SK-N-SH treated with all-trans-retinoic acid at 6 μM for 48 hours (cell line): ENCODE data around the gene LILRB1.
"Not testable (repeated sequence)": the region's sequence is repeated elsewhere in the genome, so short reads cannot be mapped to it uniquely, and the experiment has no call there.

Experiments used
- ATAC-seq: fragments of 200-7000 bp; cut with Tn5 transposase; 3 replicates; pipeline ENCODE4 v1.9.1; 2020; ENCODE audit warnings: mild to moderate bottlenecking, moderate library complexity
- ARNTL ChIP-seq: fragments of 450-650 bp; formaldehyde crosslinking; IDR thresholded peaks from 2 replicates; pipeline ENCODE4 v1.5.0; 2020; ENCODE audit warnings: low read depth, mild to moderate bottlenecking, moderate library complexity, borderline replicate concordance
- BACH2 ChIP-seq: fragments of 250-450 bp; sonication (Bioruptor Pico); IDR thresholded peaks from 2 replicates; pipeline ENCODE4 v1.9.0; 2021; ENCODE audit warnings: mild to moderate bottlenecking, borderline replicate concordance
- CSDC2 ChIP-seq: fragments of 250-450 bp; sonication (Bioruptor Pico); IDR thresholded peaks from 2 replicates; pipeline ENCODE4 v1.5.0; 2020; ENCODE audit warnings: mild to moderate bottlenecking, moderate library complexity
- CSRNP3 ChIP-seq: fragments of 250-450 bp; sonication (Bioruptor Pico); IDR thresholded peaks from 2 replicates; pipeline ENCODE4 v1.5.1; 2021; ENCODE audit warnings: mild to moderate bottlenecking, moderate library complexity
- GLIS3 ChIP-seq: fragments of 250-450 bp; sonication (Bioruptor Pico); IDR thresholded peaks from 2 replicates; pipeline ENCODE4 v1.5.0; 2020; ENCODE audit warnings: mild to moderate bottlenecking, moderate library complexity
- ISL1 ChIP-seq: fragments of 250-450 bp; sonication (Bioruptor Pico); IDR thresholded peaks from 2 replicates; pipeline ENCODE4 v2.1.2; 2022; ENCODE audit warnings: mild to moderate bottlenecking, moderate library complexity
- OSR1 ChIP-seq: fragments of 250-450 bp; sonication (Bioruptor Pico); IDR thresholded peaks from 2 replicates; pipeline ENCODE4 v1.8.0; 2022; ENCODE audit warnings: moderate library complexity, mild to moderate bottlenecking, inconsistent platforms
- POU6F1 ChIP-seq: fragments of 250-450 bp; sonication (Bioruptor Pico); IDR thresholded peaks from 2 replicates; pipeline ENCODE4 v1.8.0; 2021; ENCODE audit warnings: low read depth, mild to moderate bottlenecking, moderate library complexity, borderline replicate concordance
- PPARA ChIP-seq: fragments of 250-450 bp; sonication (Bioruptor Pico); IDR thresholded peaks from 2 replicates; pipeline ENCODE4 v1.5.0; 2020; ENCODE audit warnings: mild to moderate bottlenecking, borderline replicate concordance
- RARB ChIP-seq: fragments of 250-450 bp; sonication (Bioruptor Pico); IDR thresholded peaks from 2 replicates; pipeline ENCODE4 v1.8.0; 2021; ENCODE audit warnings: mild to moderate bottlenecking, moderate library complexity
- SNAI2 ChIP-seq: fragments of 250-450 bp; sonication (Bioruptor Pico); IDR thresholded peaks from 2 replicates; pipeline ENCODE4 v1.5.0; 2020; ENCODE audit warnings: mild to moderate bottlenecking, moderate library complexity
- TCF4 ChIP-seq: fragments of 250-450 bp; sonication (Bioruptor Pico); IDR thresholded peaks from 2 replicates; pipeline ENCODE4 v1.8.0; 2021; ENCODE audit warnings: mild to moderate bottlenecking, moderate library complexity, borderline replicate concordance
- TOX ChIP-seq: fragments of 250-450 bp; sonication (Bioruptor Pico); IDR thresholded peaks from 2 replicates; pipeline ENCODE4 v1.8.0; 2021; ENCODE audit warnings: mild to moderate bottlenecking, moderate library complexity, borderline replicate concordance
- TSHZ2 ChIP-seq: fragments of 250-450 bp; sonication (Bioruptor Pico); IDR thresholded peaks from 2 replicates; pipeline ENCODE4 v1.5.0; 2020; ENCODE audit warnings: mild to moderate bottlenecking, moderate library complexity
- ZFP3 ChIP-seq: fragments of 250-450 bp; sonication (Bioruptor Pico); IDR thresholded peaks from 2 replicates; pipeline ENCODE4 v1.5.0; 2020; ENCODE audit warnings: mild to moderate bottlenecking, moderate library complexity
- ZFP30 ChIP-seq: fragments of 450-650 bp; formaldehyde crosslinking; IDR thresholded peaks from 2 replicates; pipeline ENCODE4 v1.5.0; 2022; ENCODE audit warnings: mild to moderate bottlenecking, moderate library complexity
- ZNF565 ChIP-seq: fragments of 450-650 bp; formaldehyde crosslinking; conservative IDR thresholded peaks from 2 replicates; pipeline ENCODE4 v1.5.0; 2020; ENCODE audit warnings: low read depth, mild to moderate bottlenecking, moderate library complexity
- ZNF70 ChIP-seq: fragments of 450-650 bp; formaldehyde crosslinking; IDR thresholded peaks from 2 replicates; pipeline ENCODE4 v1.5.0; 2020; ENCODE audit warnings: mild to moderate bottlenecking, moderate library complexity
- ZNF8 ChIP-seq: fragments of 450-650 bp; formaldehyde crosslinking; IDR thresholded peaks from 2 replicates; pipeline ENCODE4 v1.5.0; 2020; ENCODE audit warnings: mild to moderate bottlenecking, moderate library complexity
- TF ChIP-seq, protein P1 (sequence below): fragments of 250-450 bp; sonication (Bioruptor Pico); IDR thresholded peaks from 2 replicates; pipeline ENCODE4 v1.5.1; 2020; ENCODE audit warnings: low read depth, mild to moderate bottlenecking, moderate library complexity
- TF ChIP-seq, protein P2 (sequence below): fragments of 250-450 bp; sonication (Bioruptor Pico); IDR thresholded peaks from 2 replicates; pipeline ENCODE4 v1.8.0; 2020; ENCODE audit warnings: mild to moderate bottlenecking, moderate library complexity, borderline replicate concordance

LILRB1 gene

DNA sequence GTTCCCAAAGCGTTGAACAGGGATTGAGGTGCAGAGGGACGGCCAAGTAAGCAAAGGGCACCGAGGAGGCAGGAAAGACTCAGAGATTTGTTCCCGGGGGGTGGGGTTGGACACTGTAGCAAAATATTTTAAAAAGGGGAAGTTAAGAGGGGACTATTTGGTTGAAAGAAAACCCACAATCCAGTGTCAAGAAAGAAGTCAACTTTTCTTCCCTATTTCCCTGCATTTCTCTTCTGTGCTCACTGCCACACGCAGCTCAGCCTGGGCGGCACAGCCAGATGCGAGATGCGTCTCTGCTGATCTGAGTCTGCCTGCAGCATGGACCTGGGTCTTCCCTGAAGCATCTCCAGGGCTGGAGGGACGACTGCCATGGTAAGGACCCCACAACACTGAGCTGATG lies at the start of gene LILRB1:
Gene LILRB1 (plus strand): TSS at position 223 of the 400 bp plus-strand sequence. CDS start 590 bp downstream, outside the sequence.
- ATAC-seq = not testable (repeated sequence)

GRCh38 chr19:54586397-54586796 lies 43.9 kb upstream of the LILRB1 start:
- no peak for TF ChIP-seq POU6F1 (CRISPR knock-in tag)
- no peak for TF ChIP-seq CSRNP3 (CRISPR knock-in tag)
- TF ChIP-seq ZFP3 (CRISPR knock-in tag) = no peak
- TF ChIP-seq ISL1 (CRISPR knock-in tag) = no peak
- TF ChIP-seq ZNF565 (CRISPR knock-in tag) = no peak
- TF ChIP-seq ZFP30 (CRISPR knock-in tag) = no peak
- TF ChIP-seq TCF4 (CRISPR knock-in tag) = no peak
- no peak for TF ChIP-seq PPARA
- TF ChIP-seq, protein P1, sequence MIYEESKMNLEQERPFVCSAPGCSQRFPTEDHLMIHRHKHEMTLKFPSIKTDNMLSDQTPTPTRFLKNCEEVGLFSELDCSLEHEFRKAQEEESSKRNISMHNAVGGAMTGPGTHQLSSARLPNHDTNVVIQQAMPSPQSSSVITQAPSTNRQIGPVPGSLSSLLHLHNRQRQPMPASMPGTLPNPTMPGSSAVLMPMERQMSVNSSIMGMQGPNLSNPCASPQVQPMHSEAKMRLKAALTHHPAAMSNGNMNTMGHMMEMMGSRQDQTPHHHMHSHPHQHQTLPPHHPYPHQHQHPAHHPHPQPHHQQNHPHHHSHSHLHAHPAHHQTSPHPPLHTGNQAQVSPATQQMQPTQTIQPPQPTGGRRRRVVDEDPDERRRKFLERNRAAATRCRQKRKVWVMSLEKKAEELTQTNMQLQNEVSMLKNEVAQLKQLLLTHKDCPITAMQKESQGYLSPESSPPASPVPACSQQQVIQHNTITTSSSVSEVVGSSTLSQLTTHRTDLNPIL (CRISPR knock-in tag) = no peak
- TF ChIP-seq CSDC2 = no peak
- no peak for TF ChIP-seq SNAI2
- TF ChIP-seq TSHZ2 (CRISPR knock-in tag) = no peak
- TF ChIP-seq, protein P2, sequence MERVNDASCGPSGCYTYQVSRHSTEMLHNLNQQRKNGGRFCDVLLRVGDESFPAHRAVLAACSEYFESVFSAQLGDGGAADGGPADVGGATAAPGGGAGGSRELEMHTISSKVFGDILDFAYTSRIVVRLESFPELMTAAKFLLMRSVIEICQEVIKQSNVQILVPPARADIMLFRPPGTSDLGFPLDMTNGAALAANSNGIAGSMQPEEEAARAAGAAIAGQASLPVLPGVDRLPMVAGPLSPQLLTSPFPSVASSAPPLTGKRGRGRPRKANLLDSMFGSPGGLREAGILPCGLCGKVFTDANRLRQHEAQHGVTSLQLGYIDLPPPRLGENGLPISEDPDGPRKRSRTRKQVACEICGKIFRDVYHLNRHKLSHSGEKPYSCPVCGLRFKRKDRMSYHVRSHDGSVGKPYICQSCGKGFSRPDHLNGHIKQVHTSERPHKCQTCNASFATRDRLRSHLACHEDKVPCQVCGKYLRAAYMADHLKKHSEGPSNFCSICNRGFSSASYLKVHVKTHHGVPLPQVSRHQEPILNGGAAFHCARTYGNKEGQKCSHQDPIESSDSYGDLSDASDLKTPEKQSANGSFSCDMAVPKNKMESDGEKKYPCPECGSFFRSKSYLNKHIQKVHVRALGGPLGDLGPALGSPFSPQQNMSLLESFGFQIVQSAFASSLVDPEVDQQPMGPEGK (CRISPR knock-in tag) = no peak
- no peak for TF ChIP-seq ZNF70 (CRISPR knock-in tag)
- TF ChIP-seq OSR1 = no peak
- TF ChIP-seq TOX (CRISPR knock-in tag) = no peak
- no peak for TF ChIP-seq GLIS3 (CRISPR knock-in tag)
- no peak for TF ChIP-seq BACH2
- no peak for TF ChIP-seq ARNTL
- TF ChIP-seq RARB (CRISPR knock-in tag) = no peak
- TF ChIP-seq, all 23 proteins: peak for 0
- ATAC-seq = no peak

DNA sequence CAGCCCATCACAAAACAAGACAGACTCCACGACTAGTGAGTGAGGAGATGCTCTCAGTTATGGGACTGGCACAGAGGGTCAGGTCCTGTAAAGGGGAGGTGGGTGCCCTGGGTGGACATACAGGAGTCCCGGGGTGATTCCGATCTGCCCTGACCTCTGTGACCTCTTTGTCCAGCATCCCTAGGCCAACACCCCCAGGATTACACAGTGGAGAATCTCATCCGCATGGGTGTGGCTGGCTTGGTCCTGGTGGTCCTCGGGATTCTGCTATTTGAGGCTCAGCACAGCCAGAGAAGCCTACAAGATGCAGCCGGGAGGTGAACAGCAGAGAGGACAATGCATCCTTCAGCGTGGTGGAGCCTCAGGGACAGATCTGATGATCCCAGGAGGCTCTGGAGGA lies 43.3 kb upstream of the LILRB1 start:
- ATAC-seq = no peak
- TF ChIP-seq, protein P2 (CRISPR knock-in tag) = no peak
- no peak for TF ChIP-seq ZNF8 (CRISPR knock-in tag)
- TF ChIP-seq ZNF565 (CRISPR knock-in tag) = no peak
- no peak for TF ChIP-seq TCF4 (CRISPR knock-in tag)
- TF ChIP-seq ZNF70 (CRISPR knock-in tag) = no peak
- TF ChIP-seq, protein P1 (CRISPR knock-in tag) = no peak

DNA sequence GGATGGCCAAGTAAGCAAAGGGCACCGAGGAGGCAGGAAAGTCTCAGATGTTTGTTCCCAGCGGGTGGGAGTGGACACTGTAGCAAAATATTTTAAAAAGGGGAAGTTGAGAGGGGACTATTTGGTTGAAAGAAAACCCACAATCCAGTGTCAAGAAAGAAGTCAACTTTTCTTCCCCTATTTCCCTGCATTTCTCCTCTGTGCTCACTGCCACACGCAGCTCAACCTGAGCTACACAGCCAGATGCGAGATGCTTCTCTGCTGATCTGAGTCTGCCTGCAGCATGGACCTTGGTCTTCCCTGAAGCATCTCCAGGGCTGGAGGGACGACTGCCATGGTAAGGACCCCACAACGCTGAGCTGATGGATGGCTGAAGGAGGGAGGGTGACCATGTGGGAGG lies 36.8 kb upstream of the LILRB1 start, which contains the start of gene LILRA1:
Gene LILRA1 (plus strand): TSS at position 188 of the 400 bp plus-strand sequence. CDS start 613 bp downstream, outside the sequence.
- not testable (repeated sequence) for ATAC-seq

DNA sequence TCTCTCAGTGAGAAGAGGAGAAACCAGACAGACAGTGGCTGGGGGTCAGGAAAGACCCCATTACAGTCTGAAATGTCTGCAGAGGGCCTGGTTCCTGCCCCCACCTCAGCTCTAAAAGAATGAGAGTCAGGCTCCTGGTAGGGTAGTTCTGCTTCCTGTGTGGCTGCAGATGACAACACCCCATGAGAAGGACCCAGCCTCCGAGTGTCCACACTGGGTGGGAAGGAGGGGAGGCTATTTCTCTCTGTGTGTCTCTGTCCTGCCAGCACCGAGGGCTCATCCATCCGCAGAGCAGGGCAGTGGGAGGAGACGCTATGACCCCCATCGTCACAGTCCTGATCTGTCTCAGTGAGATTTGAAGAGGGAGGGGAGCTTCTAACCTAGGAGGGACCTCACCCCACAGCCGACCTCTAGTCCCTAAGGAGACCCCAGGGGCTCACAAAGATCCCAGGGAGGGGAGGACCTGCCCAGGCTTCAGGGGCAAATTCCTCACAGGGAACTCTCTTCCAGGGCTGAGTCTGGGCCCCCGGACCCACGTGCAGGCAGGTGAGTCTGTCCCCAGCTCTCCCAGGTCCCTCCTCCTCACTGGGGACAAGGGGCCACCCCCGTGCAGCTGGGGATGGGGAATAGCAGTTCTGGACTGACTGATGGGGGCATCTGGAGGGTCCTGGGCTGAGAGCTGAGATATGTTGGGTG lies 36.2 kb upstream of the LILRB1 start:
- ATAC-seq = not testable (repeated sequence)
